GM18861 (cell line): Measurements from ENCODE around the gene ZMYND12.
A peak's percentile ranks its signal among the peaks of the same experiment; 100 is the strongest.

ENCODE experiments used
- ATAC-seq: cut with Tn5 transposase; IDR thresholded peaks from one replicate; pipeline ENCODE4 v1.9.1; 2021; ENCODE audit not compliant: unreplicated experiment

ZMYND12 gene

DNA sequence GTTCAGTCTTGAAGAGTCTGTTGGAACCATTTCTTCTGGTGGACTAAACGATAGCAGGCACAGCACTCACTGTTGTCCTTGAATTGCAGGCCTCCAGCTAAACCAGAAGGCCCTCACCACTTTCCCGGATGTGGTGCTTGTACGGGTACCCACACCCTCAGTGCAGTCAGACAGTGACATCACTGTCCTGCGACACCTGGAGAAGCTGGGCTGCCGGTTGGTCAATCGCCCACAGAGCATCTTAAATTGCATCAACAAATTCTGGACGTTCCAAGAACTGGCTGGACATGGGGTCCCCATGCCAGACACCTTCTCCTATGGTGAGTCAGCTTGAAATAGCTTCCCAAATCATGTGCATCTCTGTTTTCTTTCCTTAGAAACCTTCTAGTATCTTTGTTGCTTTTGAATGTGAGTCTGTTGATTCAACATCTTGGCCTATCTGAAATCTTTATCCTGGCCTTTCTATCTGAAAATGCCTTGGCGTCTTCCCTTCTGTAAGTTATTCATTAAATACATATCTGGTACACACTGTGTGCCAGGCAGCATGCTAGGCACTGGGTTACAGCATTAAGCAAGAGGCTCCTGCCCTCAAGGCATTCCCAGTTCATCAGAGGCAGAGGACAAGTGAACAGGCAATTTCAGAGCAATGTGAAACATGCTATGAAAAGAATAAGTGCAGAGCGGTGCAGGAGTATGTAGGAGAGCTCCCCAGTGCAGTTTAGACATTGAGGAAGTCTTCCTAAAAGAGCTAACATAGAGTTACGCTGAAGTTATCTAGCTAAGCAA lies 56.3 kb downstream of the ZMYND12 start:
- no peak for ATAC-seq

DNA sequence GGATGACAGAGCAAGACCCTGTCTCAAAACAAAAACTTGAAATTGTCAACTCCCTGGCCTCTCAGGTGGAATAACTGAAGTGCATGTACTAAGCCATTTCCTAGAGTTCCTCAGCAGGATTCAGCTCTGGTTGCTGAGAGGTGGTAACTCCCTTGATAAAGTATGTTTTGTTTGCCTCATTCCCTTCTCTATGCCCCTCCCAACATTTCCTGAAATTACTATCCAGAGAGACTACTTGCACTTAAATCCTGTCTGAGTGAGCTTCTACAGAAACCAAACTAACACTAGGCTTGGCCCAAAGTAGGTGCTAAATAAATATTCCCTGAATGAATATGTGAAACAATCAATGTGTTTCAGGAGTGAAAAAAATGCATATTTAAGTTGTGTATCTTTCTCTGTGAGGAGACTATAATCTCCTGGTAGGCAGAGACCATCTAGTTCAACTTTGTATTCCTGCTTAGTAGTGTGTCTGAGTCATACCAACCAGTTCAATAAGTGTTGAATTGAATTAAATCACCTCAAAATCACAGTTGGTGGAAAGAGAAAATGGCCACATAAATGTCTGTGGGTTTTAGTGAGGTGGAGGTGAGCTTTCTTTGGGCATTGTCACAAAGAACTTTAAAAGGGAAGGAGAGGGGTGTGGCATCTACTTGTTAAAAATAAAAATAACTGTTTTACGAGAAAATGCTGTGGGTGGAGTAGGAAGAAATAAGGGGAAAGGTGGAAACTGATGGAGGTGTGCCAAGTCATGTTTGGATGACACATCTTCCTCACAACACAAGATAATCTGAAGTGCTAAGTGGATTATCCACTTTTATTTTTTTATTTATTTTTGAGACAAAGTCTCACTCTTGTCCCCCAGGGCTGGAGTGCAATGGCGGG lies 62.6 kb downstream of the ZMYND12 start:
- ATAC-seq = no peak

DNA sequence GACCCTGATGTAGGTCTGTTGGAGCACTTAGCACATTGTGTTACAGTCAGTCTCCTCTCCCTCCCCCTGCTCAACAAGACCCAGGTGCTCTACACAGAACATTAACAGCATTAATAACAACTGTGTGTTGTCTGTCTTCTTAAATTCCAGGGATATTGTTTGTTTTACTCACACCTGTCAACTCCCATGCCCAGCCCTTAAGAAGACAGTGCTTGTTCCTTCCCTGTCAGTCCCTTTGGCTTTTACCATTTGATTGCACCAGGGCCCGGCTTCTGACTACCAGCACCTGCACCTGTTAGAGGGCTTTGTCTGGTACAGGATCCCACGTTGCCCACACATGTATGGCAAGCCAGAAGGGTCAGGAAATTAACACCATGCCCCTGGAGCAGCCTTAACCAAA lies 63.6 kb downstream of the ZMYND12 start:
- no peak for ATAC-seq

DNA sequence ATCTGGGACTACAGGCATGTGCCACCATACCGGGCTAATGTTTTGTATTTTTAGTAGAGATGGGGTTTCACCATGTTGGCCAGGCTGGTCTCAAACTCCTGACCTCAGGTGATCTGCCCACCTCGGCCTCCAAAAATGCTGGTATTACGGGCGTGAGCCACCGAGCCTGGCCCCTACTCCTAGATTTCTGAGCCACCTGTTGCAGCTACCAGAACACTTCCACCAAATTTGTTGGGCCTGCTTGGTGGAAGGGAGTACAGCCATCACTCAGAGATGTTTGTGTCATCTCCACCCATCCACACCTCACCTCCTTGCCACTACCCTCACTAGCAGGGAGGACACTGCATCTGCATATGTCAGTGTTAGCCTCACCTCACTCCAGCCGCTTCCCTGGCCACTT lies 69.8 kb downstream of the ZMYND12 start:
- ATAC-seq = no peak

DNA sequence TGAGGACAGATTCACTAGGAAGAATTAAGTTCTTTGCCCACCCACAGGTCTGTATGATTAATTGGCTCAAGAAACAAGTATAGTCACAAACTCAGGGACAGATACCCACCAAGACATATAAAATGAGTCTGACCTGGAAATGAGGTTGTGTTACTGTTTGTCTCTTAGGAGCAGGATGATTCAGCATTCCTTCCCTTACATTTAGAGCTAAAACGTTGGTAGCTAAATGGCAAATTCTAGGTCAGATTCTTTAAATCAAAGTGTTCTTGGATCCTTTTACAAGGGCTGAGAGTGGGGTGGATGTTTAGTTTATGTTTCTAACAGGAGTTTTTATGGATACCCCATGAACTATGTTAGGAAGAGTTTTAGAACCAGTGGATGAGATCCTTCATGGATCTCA lies 70.5 kb downstream of the ZMYND12 start:
- no peak for ATAC-seq

DNA sequence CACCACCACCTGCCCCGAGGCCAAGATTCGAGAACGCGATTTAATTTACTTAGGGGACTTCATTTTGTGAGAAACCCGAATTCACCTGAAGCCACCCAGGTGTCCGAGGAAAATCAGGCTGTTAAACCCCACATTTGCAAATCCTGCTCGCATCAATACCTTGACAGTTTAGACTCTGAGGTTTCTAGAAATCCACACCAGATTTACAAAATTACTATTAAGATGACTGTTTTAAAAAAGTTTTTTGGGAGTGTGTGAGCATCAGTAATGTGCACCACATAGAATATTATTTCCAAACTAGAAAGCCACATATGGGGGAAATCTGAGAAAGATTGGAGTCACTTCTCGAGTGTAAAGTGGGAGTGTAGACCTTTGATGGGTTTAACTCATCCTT lies 74.5 kb downstream of the ZMYND12 start:
- no peak for ATAC-seq

DNA sequence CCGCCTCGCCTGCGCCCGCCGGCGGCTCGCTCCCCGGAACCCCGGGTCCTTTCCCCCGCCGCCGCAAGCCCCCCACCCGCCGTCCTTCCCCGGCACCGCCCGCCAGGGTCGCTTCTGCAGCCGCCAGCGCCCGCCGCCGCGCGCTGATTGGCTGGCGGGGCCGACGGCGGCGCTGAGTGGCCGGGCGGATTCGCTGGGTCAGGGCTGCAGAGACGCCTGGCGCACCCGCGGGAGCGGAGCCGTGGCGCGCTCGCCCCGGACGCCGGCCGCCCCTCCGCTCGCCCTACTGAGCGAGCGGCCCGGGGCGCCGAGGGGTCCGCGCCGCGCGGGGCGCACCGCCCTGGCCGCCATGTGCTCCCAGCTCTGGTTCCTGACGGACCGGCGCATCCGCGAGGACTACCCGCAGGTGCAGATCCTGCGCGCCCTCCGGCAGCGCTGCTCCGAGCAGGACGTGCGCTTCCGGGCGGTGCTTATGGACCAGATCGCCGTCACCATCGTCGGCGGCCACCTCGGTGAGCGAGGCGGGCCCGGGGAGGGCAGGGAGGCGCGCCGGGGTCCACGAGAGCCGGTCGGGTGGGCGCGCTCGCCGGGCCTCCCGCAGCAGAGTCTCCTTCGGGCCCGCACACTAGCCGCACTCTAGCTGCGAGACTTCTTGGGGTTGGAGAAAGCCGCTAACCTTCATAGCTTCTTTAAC lies 75.1 kb downstream of the ZMYND12 start, which contains the start of gene RIMKLA:
Gene RIMKLA, plus strand, starts transcription at position 207 of the 694 bp plus-strand sequence. Its CDS starts 143 bp downstream, at position 350.
- ATAC-seq = peak; percentile 66
